Vagina (tissue), 2 donors: ENCODE measurements around the gene ATXN1.

Source experiments
- CTCF ChIP-seq, 3 experiments: fragments of 450-650 bp in 2 of 3; fragments of 200-600 bp in 1 of 3; sonication (generic) in 1 of 3; IDR thresholded peaks; one replicate each; pipeline ENCODE4 v1.5.1; 2017 to 2019; ENCODE audit warnings: antibody characterized with exemption in 3 of 3, mild to moderate bottlenecking in 2 of 3, moderate library complexity in 2 of 3
- POLR2A ChIP-seq, 2 donors: fragments of 450-650 bp; IDR thresholded peaks; one replicate each; pipeline ENCODE4 v1.6.1; 2017; ENCODE audit warnings: antibody characterized with exemption in 2 of 2, mild to moderate bottlenecking in 2 of 2, moderate library complexity in 2 of 2
- POLR2AphosphoS5 ChIP-seq, 2 donors: sonication (generic); formaldehyde crosslinking; IDR thresholded peaks; one replicate each; pipeline ENCODE4 v1.9.0; 2017; ENCODE audit warnings: antibody characterized with exemption in 2 of 2, mild to moderate bottlenecking in 2 of 2, low read depth in 1 of 2; ENCODE audit not compliant: insufficient read depth in 1 of 2

- TF ChIP-seq CTCF (IDR thresholded peaks at IDR 0.05) (no peak), POLR2A (IDR thresholded peaks at IDR 0.05) (no peak), POLR2AphosphoS5 (IDR thresholded peaks at IDR 0.05; ENCODE audit: insufficient read depth in 1 of 2, low read depth in 1 of 2) (no peak)
Observed at GRCh38 chr6:16778521-16778920, 17.3 kb upstream of the ATXN1 start.
